ENCODE results near the gene GMPPB.

GMPPB gene

DNA sequence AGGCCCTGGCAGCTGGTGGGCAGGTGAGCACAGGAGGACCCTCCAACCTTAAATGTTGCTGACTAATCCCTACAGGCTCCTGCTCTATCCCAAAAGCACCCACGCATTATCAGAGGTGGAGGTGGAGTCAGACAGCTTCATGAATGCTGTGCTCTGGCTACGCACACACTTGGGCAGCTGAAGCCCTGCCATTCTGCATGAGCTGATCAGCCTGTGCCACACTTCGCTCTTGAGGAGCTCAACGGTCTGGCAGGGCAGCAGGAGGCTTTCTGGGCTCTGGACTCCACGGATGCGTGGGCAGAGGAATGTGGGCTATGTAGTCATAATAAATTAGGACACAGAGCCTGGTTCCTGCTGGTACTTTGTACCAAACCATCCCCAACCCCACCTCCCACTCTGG, 40.6 kb downstream of the GMPPB start:
- FAIRE-seq (no peak), DNase-seq (ENCODE audit: insufficient read length, low spot score) (no peak)
- no peak for TF ChIP-seq POLR2A (IDR thresholded peaks at IDR 0.05; ENCODE audit: low read depth, low read length)

DNA sequence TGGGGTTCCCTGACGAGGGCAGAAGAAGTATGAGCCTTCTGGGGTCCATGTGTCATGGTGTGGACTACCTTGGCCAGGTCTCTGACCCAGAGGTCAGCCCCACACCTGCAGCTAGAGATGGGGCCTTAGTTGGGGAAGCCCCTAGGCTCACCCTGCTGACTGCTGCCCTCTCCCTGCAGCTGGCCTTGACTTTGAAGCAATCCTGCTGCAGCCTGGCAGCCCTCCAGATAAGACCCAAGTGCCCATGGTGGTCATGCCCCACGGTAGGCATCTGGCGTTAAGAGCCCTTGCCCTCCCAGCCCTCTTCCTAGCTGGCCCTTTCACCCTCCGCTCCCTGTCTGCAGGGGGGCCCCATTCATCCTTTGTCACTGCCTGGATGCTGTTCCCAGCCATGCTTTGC, 42.2 kb downstream of the GMPPB start:
- DNase-seq (ENCODE audit: insufficient read length, low spot score), result no peak
- TF ChIP-seq POLR2A (IDR thresholded peaks at IDR 0.05; ENCODE audit: low read depth, low read length), result no peak
- no peak for FAIRE-seq

DNA sequence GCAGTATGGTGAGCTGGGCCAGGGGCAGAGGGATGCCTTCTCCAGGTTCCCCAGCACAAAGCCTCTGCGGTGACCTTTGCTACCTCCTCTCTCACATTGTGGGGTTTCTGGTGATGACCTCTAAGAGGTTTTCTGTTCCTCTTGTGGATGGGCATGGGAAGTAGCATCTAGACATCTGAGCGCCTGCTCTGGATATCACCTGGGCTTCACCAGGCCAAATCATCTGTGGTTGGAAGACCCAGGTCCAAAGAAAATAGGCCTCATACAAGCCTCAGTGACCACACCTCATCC, 42.6 kb downstream of the GMPPB start:
- DNase-seq (ENCODE audit: insufficient read length, low spot score), result no peak
- no peak for TF ChIP-seq POLR2A (IDR thresholded peaks at IDR 0.05; ENCODE audit: low read depth, low read length)
- FAIRE-seq, result no peak

DNA sequence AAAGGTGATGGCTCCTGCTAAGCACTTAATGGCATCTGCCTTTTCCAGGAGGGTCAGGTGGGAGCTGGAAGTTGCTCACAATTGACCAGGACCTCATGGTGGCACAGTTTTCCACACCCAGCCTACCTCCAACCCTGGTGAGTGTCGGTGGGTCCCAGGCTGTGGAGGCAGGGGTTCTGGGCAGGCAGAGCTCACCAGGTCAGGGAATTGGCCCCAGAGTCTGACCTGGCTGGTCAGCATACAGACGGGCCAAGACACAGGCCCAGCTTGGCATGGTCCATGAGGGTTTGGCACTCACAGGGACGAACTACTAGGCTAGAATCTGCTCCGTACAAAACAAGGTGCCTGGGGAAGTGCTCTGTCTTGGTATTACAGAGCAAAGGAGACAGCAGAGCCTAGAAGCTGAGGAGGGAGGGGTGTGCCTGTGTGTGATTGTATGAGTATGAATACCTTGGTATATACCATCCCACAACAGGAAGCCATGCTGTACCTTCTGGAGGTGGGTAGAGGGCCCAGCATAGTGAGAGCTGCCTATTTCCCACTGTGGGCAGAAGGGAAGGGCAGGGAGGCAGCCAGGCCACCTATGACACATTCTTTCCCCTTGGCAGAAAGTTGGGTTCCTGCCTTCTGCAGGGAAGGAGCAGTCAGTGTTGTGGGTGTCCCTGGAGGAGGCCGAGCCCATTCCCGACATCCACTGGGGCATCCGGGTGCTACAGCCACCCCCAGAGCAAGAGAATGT, 43.1 kb downstream of the GMPPB start:
- no peak for TF ChIP-seq POLR2A (IDR thresholded peaks at IDR 0.05; ENCODE audit: low read depth, low read length)
- FAIRE-seq, result no peak
- no peak for DNase-seq (ENCODE audit: insufficient read length, low spot score)

DNA sequence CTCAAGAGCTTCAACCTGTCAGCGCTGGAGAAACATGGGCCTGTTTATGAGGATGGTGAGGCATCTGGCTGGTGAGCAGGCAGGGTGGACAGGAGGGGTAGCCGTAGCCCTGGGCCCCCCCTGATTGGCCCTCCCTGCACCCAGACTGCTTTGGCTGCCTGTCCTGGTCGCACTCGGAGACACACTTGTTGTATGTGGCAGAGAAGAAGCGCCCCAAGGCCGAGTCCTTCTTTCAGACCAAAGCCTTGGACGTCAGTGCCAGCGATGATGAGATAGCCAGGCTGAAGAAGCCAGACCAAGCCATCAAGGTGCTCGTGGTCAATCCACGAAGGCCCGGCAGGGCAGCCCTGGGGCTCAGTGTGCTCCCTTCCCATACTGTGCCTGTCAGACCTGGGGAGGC, 47.8 kb downstream of the GMPPB start:
- DNase-seq (ENCODE audit: insufficient read length, low spot score), result no peak
- no peak for TF ChIP-seq POLR2A (IDR thresholded peaks at IDR 0.05; ENCODE audit: low read depth, low read length)
- FAIRE-seq, result no peak

DNA sequence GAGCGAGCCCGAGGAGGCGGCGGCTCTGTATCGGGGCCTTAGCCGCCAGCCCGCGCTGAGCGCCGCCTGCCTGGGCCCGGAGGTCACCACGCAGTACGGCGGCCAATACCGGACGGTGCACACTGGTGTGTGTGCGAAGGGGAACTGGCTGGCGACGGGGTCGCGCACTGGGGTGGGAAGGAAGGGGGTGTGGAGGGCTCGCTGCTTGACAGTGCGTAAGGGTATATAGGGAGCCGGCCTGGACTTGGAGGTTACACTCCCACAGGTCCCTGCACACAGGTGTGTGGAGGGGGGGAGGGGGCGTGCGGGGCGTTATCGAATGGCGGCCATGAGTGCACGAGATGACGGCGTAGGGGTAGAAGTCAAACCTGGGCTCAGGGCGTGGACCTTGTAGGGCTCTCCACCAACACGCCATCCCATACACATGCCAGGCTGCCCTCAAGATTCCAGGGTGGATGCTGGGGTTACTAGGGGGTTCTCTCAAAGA, 49.2 kb downstream of the GMPPB start:
- no peak for TF ChIP-seq POLR2A (IDR thresholded peaks at IDR 0.05; ENCODE audit: low read depth, low read length)
- no peak for FAIRE-seq

DNA sequence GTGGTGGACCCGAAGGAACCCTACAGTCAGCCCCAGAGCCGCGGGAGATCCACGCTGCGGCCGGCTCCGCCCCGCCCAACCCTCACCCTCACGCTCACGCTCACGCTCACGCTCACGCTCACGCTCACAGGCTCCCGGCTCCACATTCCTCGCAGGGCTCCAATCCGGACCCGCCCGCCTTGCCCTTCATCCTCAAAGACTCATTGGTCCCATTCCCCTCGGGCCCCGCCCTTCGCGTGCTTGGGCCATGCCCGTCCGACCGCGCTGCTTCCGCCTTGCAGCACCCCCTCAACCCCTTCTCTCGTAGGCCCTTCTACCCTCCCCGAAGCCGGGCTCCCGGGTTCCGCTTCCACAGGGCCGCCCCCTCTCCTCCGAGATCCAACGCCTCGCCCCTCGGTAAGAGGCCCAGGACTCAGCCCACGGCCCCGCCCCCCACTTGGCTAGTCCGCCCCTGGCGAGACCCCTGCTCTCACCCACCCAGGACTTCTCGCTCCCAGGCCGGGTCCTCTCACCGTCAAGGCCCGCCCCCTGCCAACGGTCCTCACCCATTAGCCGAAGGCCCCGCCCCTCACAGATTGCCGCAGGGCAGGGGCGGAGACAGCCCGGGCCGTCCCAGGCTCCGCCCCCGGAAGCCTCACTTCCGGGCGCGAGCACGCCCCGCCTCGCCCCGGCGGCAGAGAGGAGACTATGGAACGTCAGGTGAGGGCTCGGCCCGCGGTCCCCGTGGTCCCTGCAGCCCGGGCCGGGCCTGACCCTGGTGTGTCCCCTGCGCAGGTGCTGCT, 49.8 kb downstream of the GMPPB start, which contains the start of gene APEH:
Gene APEH, plus strand, starts transcription at position 637 of the 782 bp plus-strand sequence. Its CDS starts 51 bp downstream, at position 688.
- no peak for FAIRE-seq
- DNase-seq (ENCODE audit: insufficient read length, low spot score), result peak; percentile 98

More for the DNA sequence above, 49.2 kb downstream of the GMPPB start:
- no peak for DNase-seq (ENCODE audit: insufficient read length, low spot score)

GRCh38 chr3:49673121-49673714, 50.5 kb downstream of the GMPPB start:
- no peak for TF ChIP-seq POLR2A (IDR thresholded peaks at IDR 0.05; ENCODE audit: low read depth, low read length)
- DNase-seq (ENCODE audit: insufficient read length, low spot score) (no peak), FAIRE-seq (no peak)

More for the DNA sequence above, 49.8 kb downstream of the GMPPB start, which contains the start of gene APEH:
- TF ChIP-seq POLR2A (IDR thresholded peaks at IDR 0.05; ENCODE audit: low read depth, low read length), result peak; percentile 83

DNA sequence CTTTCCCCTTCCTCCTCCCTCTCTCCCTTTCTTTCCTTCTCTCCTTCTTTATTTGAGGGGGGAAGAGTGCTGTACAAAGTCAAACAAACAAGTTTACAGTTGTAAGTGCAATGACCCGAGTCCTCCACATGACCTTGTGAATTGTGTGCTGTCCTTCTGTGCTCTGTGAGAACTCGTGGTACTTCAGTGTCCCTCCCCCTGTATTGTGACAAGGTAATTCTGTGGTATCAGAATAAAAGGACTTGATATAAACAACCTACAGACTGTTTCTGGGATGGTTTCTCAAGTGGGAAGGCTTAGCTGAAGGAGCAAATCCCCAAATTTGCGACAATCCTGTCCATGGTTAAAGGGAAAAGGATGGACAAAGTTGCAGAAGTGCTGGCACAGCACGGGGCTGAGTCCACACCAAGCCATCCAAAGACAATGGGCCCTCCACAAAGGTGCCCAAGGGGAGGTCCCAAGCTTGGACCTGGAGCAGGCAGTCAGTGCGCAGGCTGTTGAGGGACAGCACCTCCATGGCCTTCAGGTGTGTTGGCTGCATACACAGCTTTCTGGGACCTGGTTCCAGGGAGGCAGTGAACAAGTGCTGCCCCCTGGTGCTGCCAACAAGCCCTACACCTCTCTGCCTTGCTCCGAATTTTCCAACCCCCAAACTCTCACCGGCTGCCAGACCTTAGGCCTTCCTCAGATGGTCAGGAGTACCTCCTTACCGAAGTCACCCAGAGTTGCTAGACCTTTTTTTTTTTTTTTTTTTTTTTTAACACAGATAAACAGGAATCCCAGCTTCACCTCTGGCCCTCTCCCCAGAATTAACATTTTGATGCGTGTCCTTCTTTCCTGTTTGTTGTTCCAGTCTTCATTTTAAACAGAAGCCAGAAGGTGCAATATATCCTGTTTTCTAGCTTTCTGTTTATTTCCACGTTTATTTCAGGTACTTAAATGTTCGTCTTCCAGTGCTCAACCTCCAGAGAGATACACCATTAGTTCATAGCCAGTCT, 52.2 kb downstream of the GMPPB start:
- no peak for TF ChIP-seq POLR2A (IDR thresholded peaks at IDR 0.05; ENCODE audit: low read depth, low read length)
- DNase-seq (ENCODE audit: insufficient read length, low spot score), result peak; percentile 77
- no peak for FAIRE-seq

DNA sequence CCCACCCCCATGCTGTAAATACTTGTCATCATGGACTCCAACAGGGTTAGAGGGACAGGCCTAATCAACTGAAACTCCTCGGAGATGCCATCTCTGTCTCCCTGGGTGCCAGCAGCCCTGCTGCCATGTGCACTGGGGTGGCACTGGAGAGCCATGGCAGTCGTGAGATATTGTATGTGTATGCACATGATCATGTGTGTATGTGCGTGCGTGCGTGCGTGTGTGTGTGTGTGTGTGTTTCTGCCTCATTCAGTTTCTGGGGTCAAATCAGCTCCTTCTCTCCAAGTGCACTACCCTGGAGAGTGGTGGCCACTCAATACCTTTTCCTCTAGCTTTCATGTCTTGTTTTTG, 52.8 kb downstream of the GMPPB start:
- FAIRE-seq (no peak), DNase-seq (ENCODE audit: insufficient read length, low spot score) (no peak)
- TF ChIP-seq POLR2A (IDR thresholded peaks at IDR 0.05; ENCODE audit: low read depth, low read length), result no peak
